HL-60 (cell line): ENCODE data around the gene VEGFB.
"Not testable (repeated sequence)": the region's sequence is repeated elsewhere in the genome, so short reads cannot be mapped to it uniquely, and the experiment has no call there.

ENCODE experiments used
- CTCF ChIP-seq: IDR thresholded peaks from one replicate; pipeline ENCODE4 v1.5.1; 2011; ENCODE audit warnings: low read length, control low read depth, inconsistent platforms; ENCODE audit not compliant: insufficient read depth
- POLR2AphosphoS5 ChIP-seq: IDR thresholded peaks from 2 replicates; pipeline ENCODE4 v1.6.1; 2012; ENCODE audit warnings: low read depth
- TF ChIP-seq, protein P1 (sequence below): IDR thresholded peaks from 2 replicates; pipeline ENCODE4 v1.6.1; 2012; ENCODE audit warnings: low read depth; ENCODE audit not compliant: insufficient replicate concordance

DNA sequence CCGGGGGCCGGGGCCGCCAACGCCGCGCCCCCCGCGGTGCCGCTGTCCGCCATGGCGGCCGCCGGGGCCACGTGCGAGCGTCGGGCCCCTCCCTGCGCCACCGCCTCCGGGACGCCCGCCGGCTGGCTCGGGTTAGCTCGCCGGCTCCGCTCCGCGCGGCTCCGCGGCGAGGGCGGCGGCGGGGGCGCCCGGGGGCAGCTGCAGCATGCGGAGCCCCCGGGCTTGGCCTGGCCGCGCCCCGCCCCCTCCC lies 12.2 kb downstream of the VEGFB start:
- TF ChIP-seq CTCF, POLR2AphosphoS5: not testable (repeated sequence)
- TF ChIP-seq, protein P1, sequence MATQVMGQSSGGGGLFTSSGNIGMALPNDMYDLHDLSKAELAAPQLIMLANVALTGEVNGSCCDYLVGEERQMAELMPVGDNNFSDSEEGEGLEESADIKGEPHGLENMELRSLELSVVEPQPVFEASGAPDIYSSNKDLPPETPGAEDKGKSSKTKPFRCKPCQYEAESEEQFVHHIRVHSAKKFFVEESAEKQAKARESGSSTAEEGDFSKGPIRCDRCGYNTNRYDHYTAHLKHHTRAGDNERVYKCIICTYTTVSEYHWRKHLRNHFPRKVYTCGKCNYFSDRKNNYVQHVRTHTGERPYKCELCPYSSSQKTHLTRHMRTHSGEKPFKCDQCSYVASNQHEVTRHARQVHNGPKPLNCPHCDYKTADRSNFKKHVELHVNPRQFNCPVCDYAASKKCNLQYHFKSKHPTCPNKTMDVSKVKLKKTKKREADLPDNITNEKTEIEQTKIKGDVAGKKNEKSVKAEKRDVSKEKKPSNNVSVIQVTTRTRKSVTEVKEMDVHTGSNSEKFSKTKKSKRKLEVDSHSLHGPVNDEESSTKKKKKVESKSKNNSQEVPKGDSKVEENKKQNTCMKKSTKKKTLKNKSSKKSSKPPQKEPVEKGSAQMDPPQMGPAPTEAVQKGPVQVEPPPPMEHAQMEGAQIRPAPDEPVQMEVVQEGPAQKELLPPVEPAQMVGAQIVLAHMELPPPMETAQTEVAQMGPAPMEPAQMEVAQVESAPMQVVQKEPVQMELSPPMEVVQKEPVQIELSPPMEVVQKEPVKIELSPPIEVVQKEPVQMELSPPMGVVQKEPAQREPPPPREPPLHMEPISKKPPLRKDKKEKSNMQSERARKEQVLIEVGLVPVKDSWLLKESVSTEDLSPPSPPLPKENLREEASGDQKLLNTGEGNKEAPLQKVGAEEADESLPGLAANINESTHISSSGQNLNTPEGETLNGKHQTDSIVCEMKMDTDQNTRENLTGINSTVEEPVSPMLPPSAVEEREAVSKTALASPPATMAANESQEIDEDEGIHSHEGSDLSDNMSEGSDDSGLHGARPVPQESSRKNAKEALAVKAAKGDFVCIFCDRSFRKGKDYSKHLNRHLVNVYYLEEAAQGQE: not testable (repeated sequence)
